HCT116 (cell line): ENCODE results near the gene GPX4. TPM values are rescaled to one million over a fixed set of nuclear protein-coding genes. Genes with fewer than 3 reads are reported as not detected.

Experiments
- ATAC-seq: fragments of 200-7000 bp; cut with Tn5 transposase; 2 replicates; pipeline ENCODE4 v1.9.1; 2020; ENCODE audit warnings: mild to moderate bottlenecking, moderate library complexity
- BruUV-seq: library from RNA; stranded (reverse); fragments of 400-500 nt; replicated peaks from 2 replicates; lab custom pipeline; 2021; lab: Mats Ljungman, UMichigan
- CTCF ChIA-PET: fragments of 300-600 bp; sonication (Branson Sonifier 250); formaldehyde crosslinking; loops from one replicate; lab custom pipeline; 2021; ENCODE audit warnings: antibody characterized with exemption; lab: Charles Lee
- POLR2A ChIA-PET: fragments of 300-600, 350-600 bp; sonication (Branson Sonifier 250); formaldehyde crosslinking; loops from one replicate; lab custom pipeline; 2021; ENCODE audit warnings: antibody characterized with exemption; lab: Charles Lee
- RAD21 ChIA-PET, 2 experiments: fragments of 300-600 bp; sonication (Branson Sonifier 250); formaldehyde crosslinking; loops; one replicate each; lab custom pipeline; 2023; ENCODE audit warnings: low total read pairs in 2 of 2; ENCODE audit not compliant: uncharacterized antibody in 2 of 2, unreplicated experiment in 2 of 2, low non-redundant PET in 1 of 2; lab: Charles Lee
- DNase-seq: peaks from one replicate; pipeline ENCODE4 v3.0.0-alpha.2; 2010; ENCODE audit warnings: low read depth, low spot score
- H2AFZ ChIP-seq: fragments of 200-600 bp; shearing (Covaris generic), sonication (generic); 2 replicates; pipeline ENCODE4 v1.6.1; 2017; ENCODE audit warnings: low read depth, mixed run types, mixed read lengths, antibody characterized with exemption, low read length; ENCODE audit not compliant: poor library complexity, severe bottlenecking
- H3K27ac ChIP-seq: 2 replicates; pipeline ENCODE4 v1.5.1; 2012; ENCODE audit warnings: low read depth, low read length
- H3K27me3 ChIP-seq: fragments of 200-600 bp; sonication (generic); 2 replicates; pipeline ENCODE4 v1.6.1; 2016; ENCODE audit warnings: mixed run types, low read length, mixed read lengths; ENCODE audit not compliant: insufficient read depth
- H3K36me3 ChIP-seq, 2 experiments: fragments of 200-500 bp in 1 of 2; fragments of 200-600 bp in 1 of 2; sonication (Bioruptor generic) in 1 of 2; sonication (generic) in 1 of 2; 2 replicates each; pipeline versions ENCODE4 v1.5.1 to v1.6.1; 2014 to 2016; ENCODE audit warnings: low read length in 2 of 2, inconsistent platforms in 1 of 2, mixed read lengths in 1 of 2, mixed run types in 1 of 2; ENCODE audit not compliant: insufficient read depth in 2 of 2, control insufficient read depth in 1 of 2
- H3K4me1 ChIP-seq, 2 experiments: fragments of 200-600 bp in 1 of 2; sonication (generic) in 1 of 2; 2 replicates each; pipeline versions ENCODE4 v1.5.1 to v1.6.1; 2012 to 2017; ENCODE audit warnings: low read length in 2 of 2, inconsistent platforms in 1 of 2, mild to moderate bottlenecking in 1 of 2, mixed read lengths in 1 of 2, mixed run types in 1 of 2, moderate library complexity in 1 of 2; ENCODE audit not compliant: insufficient read depth in 2 of 2, control insufficient read depth in 1 of 2
- H3K4me2 ChIP-seq: fragments of 200-600 bp; sonication (generic); 2 replicates; pipeline ENCODE4 v1.6.1; 2017; ENCODE audit warnings: mixed run types, low read length, mixed read lengths
- H3K4me3 ChIP-seq, 2 experiments: fragments of 200-600 bp in 1 of 2; sonication (generic) in 1 of 2; replicated peaks in 1 of 2; 2 replicates each; pipeline ENCODE4 v1.5.1; 2011 to 2016; ENCODE audit warnings: low read length in 2 of 2, control low read depth in 1 of 2, low read depth in 1 of 2, mild to moderate bottlenecking in 1 of 2, mixed read lengths in 1 of 2, mixed run types in 1 of 2
- H3K79me2 ChIP-seq: fragments of 200-600 bp; sonication (generic); 2 replicates; pipeline ENCODE4 v1.6.1; 2017; ENCODE audit warnings: mild to moderate bottlenecking, mixed run types, low read length, moderate library complexity, mixed read lengths; ENCODE audit not compliant: insufficient read depth
- H3K9ac ChIP-seq: fragments of 200-600 bp; sonication (generic); 2 replicates; pipeline ENCODE4 v1.6.1; 2016; ENCODE audit warnings: low read length, mixed read lengths
- H3K9me2 ChIP-seq: fragments of 200-600 bp; sonication (generic), shearing (Covaris generic); 2 replicates; pipeline ENCODE4 v1.6.1; 2017; ENCODE audit warnings: mixed run types, mild to moderate bottlenecking, moderate library complexity; ENCODE audit not compliant: insufficient read depth
- H3K9me3 ChIP-seq, 2 experiments: fragments of 200-500 bp in 1 of 2; fragments of 200-600 bp in 1 of 2; sonication (Bioruptor generic) in 1 of 2; sonication (generic) in 1 of 2; 2 replicates each; pipeline ENCODE4 v1.6.1; 2014 to 2017; ENCODE audit warnings: low read length in 2 of 2, mixed read lengths in 2 of 2, inconsistent platforms in 1 of 2, low read depth in 1 of 2, mild to moderate bottlenecking in 1 of 2, mixed run types in 1 of 2, moderate library complexity in 1 of 2; ENCODE audit not compliant: control insufficient read depth in 1 of 2, insufficient read depth in 1 of 2
- H4K20me1 ChIP-seq: fragments of 200-600 bp; sonication (generic), shearing (Covaris generic); 2 replicates; pipeline ENCODE4 v1.6.1; 2017; ENCODE audit warnings: mixed run types, mild to moderate bottlenecking, moderate library complexity; ENCODE audit not compliant: insufficient read depth
- CTCF ChIP-seq, 3 experiments: fragments of 200-600 bp in 1 of 3; sonication (generic) in 1 of 3; IDR thresholded peaks in 2 of 3; conservative IDR thresholded peaks in 1 of 3; 2 replicates each; pipeline ENCODE4 v1.5.1; 2012 to 2017; ENCODE audit warnings: low read depth in 2 of 3, low read length in 2 of 3, antibody characterized with exemption in 1 of 3, borderline replicate concordance in 1 of 3, control low read depth in 1 of 3, mild to moderate bottlenecking in 1 of 3, mixed read lengths in 1 of 3, mixed run types in 1 of 3, moderate library complexity in 1 of 3; ENCODE audit not compliant: insufficient read depth in 1 of 3
- EGR1 ChIP-seq: IDR thresholded peaks from 2 replicates; pipeline ENCODE4 v1.6.1; 2012; ENCODE audit warnings: low read depth
- ELF1 ChIP-seq: IDR thresholded peaks from 2 replicates; pipeline ENCODE4 v1.6.1; 2012; ENCODE audit warnings: low read depth, borderline replicate concordance
- EZH2phosphoT487 ChIP-seq: fragments of 200-600 bp; IDR thresholded peaks from 2 replicates; pipeline ENCODE4 v1.6.1; 2018; ENCODE audit warnings: antibody characterized with exemption, borderline replicate concordance
- JUND ChIP-seq: IDR thresholded peaks from 2 replicates; pipeline ENCODE4 v1.6.1; 2012
- POLR2AphosphoS5 ChIP-seq: IDR thresholded peaks from 2 replicates; pipeline ENCODE4 v1.6.1; 2011; ENCODE audit warnings: mild to moderate bottlenecking, low read depth, low read length, moderate library complexity
- REST ChIP-seq: IDR thresholded peaks from 2 replicates; pipeline ENCODE4 v1.6.1; 2012; ENCODE audit warnings: low read depth
- SIN3A ChIP-seq: IDR thresholded peaks from 2 replicates; pipeline ENCODE4 v1.6.1; 2012; ENCODE audit warnings: low read depth
- SP1 ChIP-seq: IDR thresholded peaks from 2 replicates; pipeline ENCODE4 v1.6.1; 2012; ENCODE audit warnings: low read depth
- SRF ChIP-seq: IDR thresholded peaks from 2 replicates; pipeline ENCODE4 v1.6.1; 2012; ENCODE audit warnings: low read depth
- TCF7L2 ChIP-seq: IDR thresholded peaks from 2 replicates; pipeline ENCODE4 v1.7.0; 2011; ENCODE audit warnings: borderline replicate concordance, inconsistent platforms; ENCODE audit not compliant: insufficient read depth, insufficient read length; ENCODE audit errors: extremely low read depth
- YY1 ChIP-seq: IDR thresholded peaks from 2 replicates; pipeline ENCODE4 v1.6.1; 2011; ENCODE audit warnings: low read length, low read depth, moderate library complexity, mild to moderate bottlenecking; ENCODE audit not compliant: insufficient replicate concordance; ENCODE audit errors: extremely low read depth
- ZBTB33 ChIP-seq: IDR thresholded peaks from 2 replicates; pipeline ENCODE4 v1.6.1; 2011; ENCODE audit warnings: mild to moderate bottlenecking, low read length, moderate library complexity; ENCODE audit not compliant: insufficient replicate concordance; ENCODE audit errors: extremely low read depth
- ZFX ChIP-seq: fragments of 450-650 bp; IDR thresholded peaks from 2 replicates; pipeline ENCODE4 v1.6.1; 2017
- ZNF274 ChIP-seq: fragments of 200-500 bp; sonication (Bioruptor generic); IDR thresholded peaks from 2 replicates; pipeline ENCODE4 v1.6.1; 2014; ENCODE audit warnings: mild to moderate bottlenecking, low read depth, low read length, inconsistent platforms
- intact Hi-C: fragments of 100-400 bp; cut with micrococcal nuclease; formaldehyde crosslinking; loops from 2 replicates; pipeline ENCODE4 v1.10.0; 2022
- total RNA-seq: library from RNA; stranded (reverse); gene quantifications from one replicate; pipeline ENCODE4 v1.2.1, GENCODE V29; 2021; ENCODE audit not compliant: unreplicated experiment

Gene GPX4
- total RNA-seq, 1 experiment from 2014 or later: 481 TPM

- peaks cover 4 to 23% of the 10 kb centered on the region in 2 experiments; a peak in 3 of 4 replicates for H3K36me3 ChIP-seq
- DNase-seq (no peak), ATAC-seq (no peak)
- H3K4me2 ChIP-seq: no peak overlapping the region
- H3K27ac ChIP-seq: no peak overlapping the region
- TF ChIP-seq JUND (no peak), EGR1 (no peak), TCF7L2 (no peak), POLR2AphosphoS5 (no peak), SRF (no peak), SP1 (no peak), ZBTB33 (no peak), CTCF (IDR thresholded peaks at IDR 0.05 in 2 of 3, conservative IDR thresholded peaks at IDR 0.05 in 1 of 3; ENCODE audit: borderline replicate concordance in 1 of 3, insufficient read depth in 1 of 3, low read depth in 2 of 3, low read length in 2 of 3) (no peak), REST (no peak), ZNF274 (no peak), ELF1 (no peak), SIN3A (no peak), ZFX (no peak; the same call in 1 of the 2 replicates), YY1 (no peak), EZH2phosphoT487 (no peak)
- ChIA-PET POLR2A (no interaction called here), CTCF (no interaction called here), RAD21 (no interaction called here)
- H3K9me3 ChIP-seq: no peaks in the 10 kb centered on the region
- no peaks in the 10 kb centered on the region for H4K20me1 ChIP-seq
- H3K79me2 ChIP-seq: peaks cover 24% of the 10 kb centered on the region
- H2AFZ ChIP-seq: no peak overlapping the region
- BruUV-seq: no TSS peak
- H3K4me1 ChIP-seq: peaks cover 18 to 52% of the 10 kb centered on the region in 2 experiments
- intact Hi-C loops: no loop called here
- H3K9me2 ChIP-seq: no peaks in the 10 kb centered on the region
- no peaks in the 10 kb centered on the region for H3K27me3 ChIP-seq
- no peak overlapping the region for H3K4me3 ChIP-seq
- H3K9ac ChIP-seq: no peak overlapping the region
Measured at GRCh38 chr19:1109032-1109551, 5.3 kb downstream of the GPX4 start.
